GM18505 (cell line): ENCODE data around the gene ZNF329.
"Not testable (repeated sequence)": the region's sequence is repeated elsewhere in the genome, so short reads cannot be mapped to it uniquely, and the experiment has no call there.

Source experiments
- ATAC-seq: cut with Tn5 transposase; IDR thresholded peaks from one replicate; pipeline ENCODE4 v1.9.1; 2021; ENCODE audit not compliant: unreplicated experiment
- POLR2A ChIP-seq: IDR thresholded peaks from 4 replicates; pipeline ENCODE4 v1.6.1; 2011; ENCODE audit warnings: borderline replicate concordance; ENCODE audit not compliant: insufficient read depth, insufficient read length; ENCODE audit errors: extremely low read depth

The ZNF329 gene

GRCh38 chr19:58154287-58154678 is 3.7 kb upstream of the ZNF329 start:
- no peak for TF ChIP-seq POLR2A
- no peak for ATAC-seq

- no peak for TF ChIP-seq POLR2A
- no peak for ATAC-seq
These were observed 2.8 kb upstream of the ZNF329 start for GRCh38 chr19:58153386-58153785.

DNA sequence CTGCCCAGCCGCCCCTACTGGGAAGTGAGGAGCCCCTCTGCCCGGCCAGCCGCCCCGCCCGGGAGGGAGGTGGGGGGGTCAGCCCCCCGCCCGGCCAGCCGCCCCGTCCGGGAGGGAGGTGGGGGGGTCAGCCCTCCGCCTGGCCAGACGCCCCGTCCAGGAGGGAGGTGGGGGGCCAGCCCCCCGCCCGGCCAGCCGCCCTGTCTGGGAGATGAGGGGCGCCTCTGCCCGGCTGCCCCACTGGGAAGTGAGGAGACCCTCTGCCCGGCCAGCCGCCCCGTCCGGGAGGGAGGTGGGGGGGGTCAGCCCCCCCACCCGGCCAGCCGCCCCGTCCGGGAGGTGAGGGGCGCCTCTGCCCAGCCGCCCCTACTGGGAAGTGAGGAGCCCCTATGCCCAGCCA is 3.1 kb downstream of the ZNF329 start:
- not testable (repeated sequence) for ATAC-seq

DNA sequence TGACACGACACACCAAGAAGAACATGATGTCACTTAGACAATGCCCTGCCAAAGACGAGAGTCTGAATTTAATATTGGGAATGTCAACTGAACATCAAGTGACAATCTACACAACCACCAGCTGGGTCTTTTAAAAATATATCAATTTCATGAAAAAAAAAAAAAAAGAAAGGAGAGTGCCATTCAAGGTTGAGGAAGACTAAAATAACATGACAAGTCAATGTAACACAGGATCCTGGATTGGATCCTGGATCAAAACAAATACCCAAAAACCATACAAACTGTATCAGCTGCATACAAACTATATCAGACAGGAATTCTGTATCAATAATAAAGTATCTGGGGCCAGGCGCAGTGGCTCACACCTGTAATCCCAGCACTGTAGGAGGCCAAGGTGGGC is 4.7 kb downstream of the ZNF329 start:
- no peak for TF ChIP-seq POLR2A
- ATAC-seq, result no peak

DNA sequence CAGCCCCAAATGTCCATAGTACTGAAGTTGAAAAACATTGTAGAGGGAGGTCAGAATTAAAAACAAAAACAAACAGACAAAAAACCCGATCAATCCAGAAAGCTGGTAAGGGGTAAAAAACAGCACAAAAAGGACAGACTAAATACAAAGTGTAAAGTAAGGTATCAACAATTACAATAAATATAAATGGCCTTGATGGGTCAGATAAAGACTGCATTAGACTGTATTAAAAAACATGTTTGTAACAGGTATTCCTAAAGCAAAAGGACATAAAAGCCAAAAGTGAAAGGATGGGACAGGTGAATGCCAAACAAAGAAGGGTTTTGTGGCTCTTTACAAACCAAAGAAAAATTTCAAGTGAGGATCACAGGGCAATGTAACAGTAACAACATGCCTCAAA is 16.3 kb downstream of the ZNF329 start:
- no peak for TF ChIP-seq POLR2A
- no peak for ATAC-seq

GRCh38 chr19:58129284-58129683 is 21.3 kb downstream of the ZNF329 start:
- ATAC-seq, result no peak
- no peak for TF ChIP-seq POLR2A

DNA sequence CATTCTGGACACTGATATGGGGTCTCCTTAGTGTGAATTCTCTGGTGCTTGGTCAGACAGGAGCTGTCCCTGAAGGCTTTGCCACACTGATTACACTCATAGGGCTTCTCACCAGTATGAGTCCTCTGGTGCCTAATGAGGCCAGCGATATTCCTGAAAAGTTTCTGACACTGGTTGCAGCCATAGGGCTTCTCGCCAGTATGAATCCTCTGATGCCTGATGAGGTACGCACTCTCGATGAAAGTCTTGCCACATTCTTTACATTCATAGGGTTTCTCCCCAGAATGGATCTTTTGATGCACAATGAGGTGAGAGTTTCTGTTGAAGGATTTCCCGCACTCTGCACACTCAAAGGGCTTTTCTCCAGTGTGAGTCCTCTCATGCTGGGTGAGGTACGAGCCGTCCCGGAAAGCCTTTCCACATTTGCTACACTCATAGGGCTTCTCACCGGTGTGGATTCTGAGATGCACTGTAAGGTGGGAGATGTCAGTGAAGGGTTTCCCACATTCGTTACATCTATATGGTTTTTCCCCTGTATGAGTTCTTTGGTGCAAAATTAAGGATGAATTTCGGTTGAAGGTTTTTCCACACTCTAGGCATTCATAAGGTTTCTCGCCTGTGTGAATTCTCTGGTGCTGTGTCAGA is 22.4 kb downstream of the ZNF329 start:
- no peak for TF ChIP-seq POLR2A
- ATAC-seq, result no peak

DNA sequence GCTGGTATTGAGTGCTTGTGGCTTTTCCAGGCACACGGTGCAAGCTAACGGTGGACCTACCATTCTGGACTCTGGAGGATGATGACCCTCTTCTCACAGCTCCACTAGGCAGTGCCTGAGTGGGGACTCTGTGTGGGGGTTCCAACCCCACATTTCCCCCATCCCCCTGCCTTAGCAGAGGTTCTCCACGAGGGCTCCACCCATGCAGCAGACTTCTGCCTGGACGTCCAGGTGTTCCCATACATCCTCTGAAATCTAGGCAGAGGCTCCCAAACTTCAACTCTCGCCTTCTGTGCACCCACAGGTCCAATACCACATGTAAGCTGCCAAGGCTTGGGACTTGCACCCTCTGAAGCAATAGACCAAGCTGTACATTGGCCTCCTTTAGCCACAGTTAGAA is 27.2 kb downstream of the ZNF329 start:
- TF ChIP-seq POLR2A, result no peak

DNA sequence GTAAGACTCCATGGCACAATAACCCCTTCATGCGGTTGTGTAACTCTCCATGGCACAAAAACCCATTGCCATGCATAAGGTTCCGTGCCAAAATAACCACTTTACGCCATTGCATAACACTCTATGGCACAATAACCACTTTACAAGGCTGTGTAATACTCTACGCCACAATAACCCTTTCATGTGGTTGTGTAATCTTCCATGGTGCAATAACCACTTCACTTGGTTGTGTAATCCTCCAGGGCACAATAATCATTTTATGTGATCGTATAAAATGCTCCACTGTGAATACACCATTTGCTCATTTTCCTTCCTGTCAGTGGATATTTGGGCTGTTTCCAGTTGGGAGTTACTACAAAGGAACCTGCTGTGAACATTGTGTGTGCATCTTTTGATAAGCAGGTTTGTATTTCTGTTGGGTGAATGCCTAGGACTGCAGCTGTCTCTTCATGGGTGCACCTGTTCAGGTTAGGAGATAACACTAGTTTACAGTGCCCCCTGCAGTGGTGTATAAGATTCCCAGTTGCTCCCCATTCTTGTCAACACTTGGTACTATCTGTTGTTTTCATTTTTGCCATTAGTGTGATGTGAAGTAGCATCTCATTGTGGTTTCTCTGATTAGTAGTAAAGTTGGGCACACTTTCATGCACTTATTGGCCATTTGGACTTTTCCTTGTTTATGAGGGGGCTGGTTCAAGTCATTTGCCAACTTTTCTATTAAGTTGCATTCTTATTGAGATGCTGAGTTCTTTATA is 31.4 kb downstream of the ZNF329 start:
- no peak for ATAC-seq
- no peak for TF ChIP-seq POLR2A

More for the DNA sequence above, 27.2 kb downstream of the ZNF329 start:
- no peak for ATAC-seq

DNA sequence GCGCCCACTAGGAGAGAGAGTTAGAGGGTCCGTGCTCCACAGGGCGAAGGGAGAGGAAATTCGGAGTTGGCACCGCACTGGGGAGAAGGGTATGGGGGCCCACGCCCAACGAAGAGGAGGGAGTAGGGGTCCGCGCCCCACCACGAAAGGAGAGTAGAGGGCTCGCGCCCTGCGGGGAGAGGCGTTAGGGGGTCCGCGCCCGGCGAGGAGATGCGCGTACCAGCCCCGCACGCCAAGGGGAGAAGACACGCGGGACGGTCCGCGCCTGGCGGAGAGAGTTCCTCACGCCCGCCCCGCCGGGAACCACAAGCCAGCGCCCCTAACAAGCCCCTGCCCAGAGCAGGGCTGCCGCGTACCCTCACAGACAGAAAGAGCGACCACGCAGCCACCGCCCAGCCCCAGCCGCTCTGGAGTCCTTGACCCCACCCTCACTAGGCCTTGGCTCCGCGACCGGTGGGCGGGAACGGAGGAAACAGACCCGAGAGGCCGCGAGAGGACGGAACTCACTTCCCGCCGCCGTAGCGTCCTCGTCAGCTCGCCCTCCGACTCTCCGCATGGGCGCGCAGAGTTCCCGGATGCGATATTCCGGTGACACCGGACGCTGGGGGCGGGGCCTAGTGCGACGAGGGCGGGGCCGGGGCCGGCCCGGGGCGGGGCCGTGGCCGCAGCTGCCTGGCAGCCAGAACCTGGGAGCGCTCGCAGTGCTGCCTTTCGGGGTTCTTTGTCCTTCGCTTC is 32.6 kb downstream of the ZNF329 start:
- ATAC-seq, result no peak
- no peak for TF ChIP-seq POLR2A

GRCh38 chr19:58108546-58108817 is 42.1 kb downstream of the ZNF329 start:
- no peak for ATAC-seq
- no peak for TF ChIP-seq POLR2A

DNA sequence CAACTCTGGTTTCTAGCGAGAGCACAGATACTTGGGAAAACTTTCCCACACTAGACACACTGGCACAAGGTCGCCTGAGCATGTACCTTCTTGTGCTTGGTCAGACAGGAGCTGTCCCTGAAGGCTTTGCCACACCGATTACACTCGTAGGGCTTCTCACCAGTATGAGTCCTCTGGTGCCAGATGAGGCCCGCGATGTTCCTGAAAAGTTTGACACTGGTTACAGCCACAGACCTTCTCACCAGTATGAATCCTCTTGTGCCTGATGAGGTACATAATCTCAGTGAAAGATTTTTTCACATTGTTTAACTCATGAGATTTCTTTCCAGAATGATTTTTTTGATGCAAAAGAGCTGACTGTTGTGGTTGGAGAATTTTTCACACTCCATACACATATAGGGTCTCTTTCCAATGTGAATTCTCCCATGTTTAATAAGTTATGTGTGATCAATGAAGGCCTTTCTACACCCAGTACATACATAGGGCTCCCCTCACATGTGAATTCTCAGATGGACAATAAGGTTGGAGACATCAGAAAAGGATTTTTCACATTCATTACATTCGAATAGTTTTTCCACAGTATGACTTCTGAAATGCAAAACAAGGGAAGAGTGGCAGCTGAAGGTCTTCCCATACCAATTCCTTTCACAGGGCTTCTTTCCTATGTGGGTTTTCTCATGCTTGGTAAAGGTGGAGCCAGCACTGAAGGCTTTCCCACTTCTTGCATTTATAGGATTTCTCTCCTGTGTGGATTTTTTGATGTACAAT is 42.6 kb downstream of the ZNF329 start:
- ATAC-seq, result no peak
- no peak for TF ChIP-seq POLR2A

GRCh38 chr19:58098682-58098998 is 51.9 kb downstream of the ZNF329 start:
- no peak for ATAC-seq
- no peak for TF ChIP-seq POLR2A
